LHCN-M2 (cell line): ENCODE data around the gene RERE. TPM values are rescaled to one million over a fixed set of nuclear protein-coding genes. Genes with fewer than 3 reads are reported as not detected.

Experiments used
- DNase-seq: peaks from one replicate; pipeline ENCODE4 v3.0.0-alpha.2; 2012; ENCODE audit warnings: low read depth
- total RNA-seq: library from RNA; depleted of rRNA; stranded (reverse); fragments of >200 nt; gene quantifications from 2 replicates; pipeline ENCODE4 v1.2.3, GENCODE V29; 2014

Gene RERE
- total RNA-seq, 1 experiment from 2014 or later: 9.8 TPM

GRCh38 chr1:8352471-8352845 lies 465.0 kb downstream of the RERE start:
- no peak for DNase-seq

GRCh38 chr1:8351693-8352470 lies 465.6 kb downstream of the RERE start:
- no peak for DNase-seq

GRCh38 chr1:8350914-8351684 lies 466.3 kb downstream of the RERE start:
- DNase-seq: no peak

GRCh38 chr1:8349961-8350360 lies 467.5 kb downstream of the RERE start:
- DNase-seq: no peak

GRCh38 chr1:8349473-8349865 lies 468.0 kb downstream of the RERE start:
- DNase-seq: no peak

- peak; percentile 54 for DNase-seq
Measured at GRCh38 chr1:8348777-8349472, 468.5 kb downstream of the RERE start.

GRCh38 chr1:8348047-8348776 lies 469.2 kb downstream of the RERE start:
- DNase-seq: no peak

- DNase-seq: no peak
Measured at GRCh38 chr1:8347635-8348034, 469.8 kb downstream of the RERE start.

- no peak for DNase-seq
Measured at GRCh38 chr1:8345621-8346415, 471.6 kb downstream of the RERE start.

- no peak for DNase-seq
Measured at GRCh38 chr1:8344893-8345507, 472.4 kb downstream of the RERE start.

- DNase-seq: peak; percentile 93
Measured at GRCh38 chr1:8343464-8344001, 473.9 kb downstream of the RERE start.

GRCh38 chr1:8343044-8343443 lies 474.4 kb downstream of the RERE start:
- no peak for DNase-seq

- no peak for DNase-seq
Measured at GRCh38 chr1:8342325-8342724, 475.1 kb downstream of the RERE start.

- DNase-seq: no peak
Measured at GRCh38 chr1:8340448-8340847, 477.0 kb downstream of the RERE start.

GRCh38 chr1:8339203-8339600 lies 478.2 kb downstream of the RERE start:
- no peak for DNase-seq

- DNase-seq: no peak
Measured at GRCh38 chr1:8338526-8339202, 478.8 kb downstream of the RERE start.

GRCh38 chr1:8337776-8338525 lies 479.5 kb downstream of the RERE start:
- DNase-seq: no peak

- no peak for DNase-seq
Measured at GRCh38 chr1:8335246-8335645, 482.2 kb downstream of the RERE start.
